Stimulated activated CD8-positive, alpha-beta memory T cell treated with anti-CD3 and anti-CD28 coated beads, Interleukin-15, amount 100 ng/mL, for 4 hours (primary cell): ENCODE measurements around the gene GRM4.

Experiments
- DNase-seq, 2 donors: peaks; one replicate each; pipeline ENCODE4 v3.0.0-alpha.2; 2020; ENCODE audit warnings: low read depth in 2 of 2

GRM4 gene

DNA sequence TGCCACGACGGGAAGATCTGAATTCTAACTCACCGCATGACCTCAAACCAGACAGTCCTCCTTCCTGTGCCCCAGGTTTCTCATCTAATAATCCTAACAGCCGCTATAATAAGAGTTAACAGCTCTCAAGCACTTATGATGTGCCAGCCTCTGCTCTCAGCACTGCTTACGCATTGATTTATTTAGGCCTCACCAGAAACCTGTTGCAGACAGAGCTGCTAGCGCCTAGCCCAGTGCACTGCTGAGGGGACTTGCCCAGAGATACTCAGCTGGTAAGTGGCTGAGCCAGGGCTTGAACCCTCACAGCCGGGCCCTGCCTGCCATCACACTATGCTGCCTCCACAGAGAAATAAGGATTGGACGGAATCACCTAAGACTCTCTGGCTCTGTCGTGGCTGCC is 37.7 kb downstream of the GRM4 start:
- DNase-seq: no peak

DNA sequence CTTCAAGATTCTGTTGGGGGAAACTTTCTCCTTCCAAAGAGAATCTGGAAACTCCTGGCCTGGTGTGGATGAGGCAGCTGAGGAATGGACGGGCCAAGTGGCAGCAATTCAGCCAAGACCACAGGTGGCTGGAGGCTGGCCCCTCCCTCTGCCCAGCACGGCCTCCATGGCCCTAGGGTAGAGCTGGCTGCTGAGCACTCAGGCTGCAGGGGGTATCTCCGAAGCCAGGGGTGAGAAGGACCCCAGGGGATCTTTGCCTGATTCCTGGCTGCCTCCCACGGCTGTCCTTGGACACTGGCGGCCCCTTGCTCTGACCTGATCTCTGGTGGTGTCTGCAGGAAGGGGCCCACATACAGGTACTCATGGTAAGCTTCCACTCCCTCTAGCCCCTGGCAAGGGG is 39.0 kb downstream of the GRM4 start:
- DNase-seq: no peak

DNA sequence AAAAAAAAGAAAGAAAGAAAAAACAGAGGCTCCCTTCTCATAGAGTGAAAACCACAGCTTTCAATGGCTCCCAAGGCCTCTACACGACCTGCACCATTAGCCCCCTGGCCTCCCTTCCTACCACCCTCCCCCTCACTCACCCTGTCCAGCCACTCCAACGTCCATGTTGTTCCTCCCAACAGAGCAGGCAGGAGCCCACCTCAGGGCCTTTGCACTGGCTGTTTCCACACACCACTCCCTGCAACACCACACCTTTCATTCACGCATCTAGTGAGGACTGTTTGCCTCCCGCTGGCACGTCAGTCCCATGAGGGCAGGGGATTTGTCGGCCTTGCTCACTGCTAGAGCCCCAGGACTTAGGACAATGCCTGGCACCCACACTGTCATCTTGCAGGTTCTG is 39.5 kb downstream of the GRM4 start:
- no peak for DNase-seq

DNA sequence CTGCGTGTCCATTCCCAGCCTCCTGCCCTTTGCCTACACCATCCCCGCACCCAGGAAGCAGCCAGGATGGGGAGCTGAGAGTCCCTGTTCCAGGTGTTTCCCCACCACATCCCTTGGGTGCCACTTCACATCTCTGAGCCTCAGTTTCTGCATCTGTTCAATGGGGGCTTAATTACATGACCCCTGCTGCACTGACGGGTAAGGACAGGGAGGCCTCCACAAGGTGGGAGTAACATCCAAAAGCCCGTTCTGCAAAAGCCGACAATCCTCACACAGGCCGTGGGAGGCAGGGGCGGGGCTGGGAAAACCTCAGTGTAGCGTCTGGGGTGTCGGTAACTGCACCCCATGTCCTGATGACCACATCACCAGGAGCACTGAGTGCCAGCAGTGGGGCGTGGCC is 41.3 kb downstream of the GRM4 start:
- no peak for DNase-seq

DNA sequence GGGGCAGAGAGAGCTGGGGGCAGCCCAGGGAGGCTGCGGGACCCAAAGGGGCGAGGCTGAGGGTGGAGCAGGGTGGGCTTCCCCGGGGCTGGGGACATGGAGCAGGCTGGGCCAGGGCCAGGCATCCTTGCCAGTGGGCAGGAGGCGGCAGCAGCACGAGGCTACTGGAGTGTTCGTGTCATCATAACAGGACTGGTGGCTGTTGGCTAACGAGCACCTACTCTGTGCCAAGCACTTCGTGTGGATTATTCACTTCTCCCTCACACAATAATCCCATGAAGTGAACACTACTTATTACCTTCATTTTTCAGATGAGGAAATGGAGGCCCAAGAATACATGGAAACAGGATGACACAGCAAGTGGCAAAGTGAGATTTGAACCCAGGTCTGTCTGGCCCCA is 41.7 kb downstream of the GRM4 start:
- no peak for DNase-seq

DNA sequence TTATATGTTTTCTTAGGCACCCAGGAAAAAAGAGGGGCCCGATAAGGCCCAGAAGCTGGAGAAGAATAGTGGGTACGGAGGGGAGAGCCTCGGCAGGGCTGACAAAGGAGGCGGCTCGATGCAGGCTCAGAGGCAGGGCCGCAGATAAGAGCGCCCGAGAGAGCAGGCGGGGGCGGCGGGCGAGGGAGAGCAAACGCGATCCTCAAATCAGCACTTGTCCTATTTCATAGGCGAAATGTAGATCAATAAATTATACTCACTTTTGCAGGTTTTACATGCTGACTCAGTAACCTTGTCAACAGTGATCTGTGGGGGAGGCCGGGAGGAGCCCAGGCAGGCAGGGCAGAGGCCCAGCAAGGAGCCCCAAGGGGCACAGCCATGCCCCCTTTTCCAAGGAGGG is 42.6 kb downstream of the GRM4 start:
- no peak for DNase-seq

DNA sequence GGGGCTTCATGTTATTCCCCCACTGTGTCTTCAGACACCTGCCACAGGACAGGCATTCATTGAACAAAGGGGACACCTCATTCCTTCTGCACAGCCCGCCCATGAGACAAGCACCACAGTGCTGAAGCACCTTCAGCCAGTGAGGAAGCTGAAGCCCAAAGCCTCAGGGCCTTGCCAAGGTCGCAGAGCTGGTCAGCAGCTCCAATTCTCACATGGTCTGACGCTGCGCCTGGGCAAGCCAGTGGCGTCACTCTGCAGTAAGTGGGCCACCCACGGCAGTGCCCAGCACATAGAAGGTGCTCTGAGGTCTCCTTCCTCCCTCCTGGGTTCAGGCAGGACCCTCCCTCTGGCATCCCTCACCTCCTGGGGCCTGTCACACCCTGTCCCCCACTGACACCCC is 43.2 kb downstream of the GRM4 start:
- no peak for DNase-seq

DNA sequence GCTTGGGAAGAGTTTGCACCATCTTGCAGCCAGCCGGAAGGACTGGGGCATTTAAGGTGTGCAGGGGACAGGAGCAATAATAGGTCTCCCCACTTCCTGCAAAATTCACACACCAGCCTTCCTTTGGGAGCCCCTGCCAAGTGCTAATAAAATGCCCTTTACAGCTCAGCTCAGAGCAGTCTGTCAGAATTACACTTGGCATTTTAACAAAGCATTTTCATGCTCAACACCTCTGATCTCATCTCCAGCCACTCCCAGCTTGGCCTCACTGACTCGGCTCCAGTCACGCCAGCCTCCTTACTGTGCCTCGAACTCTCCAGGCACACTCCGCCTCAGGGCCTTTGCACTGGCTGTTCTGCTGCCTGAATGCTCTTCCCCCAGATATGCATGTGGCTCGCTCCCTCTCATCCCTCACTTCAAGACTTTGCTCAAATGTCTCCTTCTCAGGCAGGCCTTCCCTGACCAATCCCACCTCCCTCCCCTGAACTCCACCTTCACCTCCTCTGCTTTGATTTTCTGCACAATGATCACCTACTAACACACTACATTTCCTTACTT is 43.7 kb downstream of the GRM4 start:
- DNase-seq: no peak

DNA sequence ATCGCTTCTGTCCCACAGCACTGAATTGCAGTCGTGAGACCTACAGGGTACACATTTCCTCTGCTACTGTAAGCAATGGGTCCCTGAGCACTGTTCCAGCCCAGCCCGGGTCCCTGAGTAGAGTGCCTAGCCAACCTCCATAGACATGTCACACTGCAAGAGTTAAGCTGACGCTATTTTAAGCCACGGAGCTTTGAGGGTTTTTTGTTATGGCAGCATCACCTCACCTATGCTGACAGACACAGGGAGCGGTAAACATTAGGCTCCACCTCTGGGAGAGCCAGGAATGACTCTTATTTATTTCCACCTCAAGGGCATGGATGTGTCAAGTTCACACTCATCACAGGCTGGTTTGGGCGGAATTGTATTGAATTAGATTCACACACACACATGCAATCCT is 45.1 kb downstream of the GRM4 start:
- DNase-seq: no peak

DNA sequence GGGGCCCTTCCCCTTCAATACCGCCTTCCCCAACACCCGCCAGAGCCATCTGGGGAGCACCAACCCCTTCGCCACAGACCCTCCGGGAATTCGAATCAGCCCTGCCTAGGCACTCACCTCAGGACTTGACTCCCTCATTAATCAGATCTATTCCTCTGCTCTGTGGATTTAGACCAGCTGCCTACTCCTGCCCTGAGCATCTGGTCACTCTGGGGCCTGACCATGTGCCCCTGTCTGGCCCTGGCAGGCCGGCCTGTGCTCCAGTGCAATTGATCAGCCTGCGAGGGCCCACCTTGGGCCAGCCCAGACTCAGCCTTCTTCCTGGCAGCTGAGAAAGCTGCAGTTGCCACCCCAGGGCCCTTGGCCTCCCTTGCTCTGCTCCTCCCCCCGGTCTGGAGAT is 46.0 kb downstream of the GRM4 start:
- no peak for DNase-seq

DNA sequence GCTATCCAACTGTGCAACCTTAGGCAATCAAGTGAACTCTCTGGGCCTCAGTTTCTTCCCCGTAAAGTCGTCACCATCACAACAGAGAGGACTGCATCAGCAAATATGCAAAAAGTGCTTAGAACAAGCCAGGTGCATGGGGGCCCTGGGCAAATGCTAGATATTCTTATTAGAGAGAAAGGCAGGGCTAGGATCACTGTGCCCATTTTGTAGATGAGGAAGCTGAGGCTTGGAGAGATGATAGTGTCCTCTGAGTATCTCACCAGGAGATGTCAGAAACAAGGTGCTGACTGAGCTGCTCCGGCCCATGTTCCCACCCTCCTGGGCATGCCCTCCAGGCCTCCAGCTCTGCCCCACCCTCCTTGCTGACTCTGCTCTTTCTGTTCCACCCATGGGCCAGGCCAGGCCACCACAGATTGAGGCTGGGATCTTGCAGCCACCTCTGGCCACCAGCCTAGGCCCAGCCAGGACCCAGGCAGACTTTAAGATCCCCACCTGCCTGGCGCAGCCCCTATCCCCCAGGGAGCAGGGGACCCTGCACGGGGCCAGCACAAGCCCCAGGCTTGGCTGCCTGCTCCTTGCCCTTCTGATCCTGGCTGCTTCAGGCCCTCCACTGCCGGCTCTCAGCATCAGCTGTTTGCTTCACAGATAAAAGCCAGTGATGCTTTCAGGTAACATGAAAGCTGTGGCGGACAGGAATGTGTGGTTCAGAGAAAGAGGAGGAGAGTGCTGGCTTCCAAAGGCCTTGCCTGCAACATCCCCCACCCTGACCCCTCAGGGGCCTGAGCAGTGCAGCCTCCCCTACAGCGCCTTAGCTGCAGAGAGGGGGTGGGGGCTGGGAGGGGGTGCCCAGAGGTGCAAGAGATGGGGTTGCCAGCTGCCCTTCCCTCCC is 47.6 kb downstream of the GRM4 start:
- DNase-seq: no peak

DNA sequence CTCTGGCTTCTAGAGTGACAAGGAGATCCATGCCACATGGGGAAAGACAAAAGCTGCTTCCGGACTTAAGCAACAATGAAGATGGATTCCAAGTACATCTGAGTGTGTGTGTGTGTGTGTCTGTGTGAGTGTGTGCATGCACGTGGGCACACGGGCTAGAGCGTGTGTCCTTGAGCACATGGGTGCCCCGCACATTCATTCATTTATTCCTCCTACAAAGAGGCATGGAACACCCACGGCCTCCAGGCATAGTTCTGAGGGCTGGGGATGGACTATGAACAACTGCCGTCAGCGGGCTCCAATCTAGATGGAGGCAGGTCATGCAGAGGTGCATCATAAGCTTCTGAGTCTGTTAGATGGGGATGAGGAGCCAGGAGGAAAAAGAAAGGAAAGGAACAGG is 49.1 kb downstream of the GRM4 start:
- no peak for DNase-seq

DNA sequence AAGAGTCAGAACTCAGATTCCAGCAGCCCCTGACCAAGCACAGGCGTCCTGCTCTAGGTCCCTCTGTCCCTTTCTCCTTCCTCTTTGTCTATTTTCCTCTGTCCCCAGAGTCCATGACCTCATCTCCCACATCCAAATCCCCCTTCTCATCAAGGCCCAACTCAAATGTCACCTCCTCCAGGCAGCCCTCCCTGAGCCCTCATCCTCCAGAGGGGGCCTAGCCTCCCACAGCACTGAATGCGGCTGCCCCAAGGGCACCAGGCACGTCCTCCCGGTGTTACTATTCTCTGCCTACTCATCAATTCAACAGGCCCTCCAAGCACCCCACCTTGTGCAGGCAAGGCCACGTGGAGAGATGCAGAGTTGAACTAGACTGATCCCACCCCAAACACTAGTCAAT is 49.7 kb downstream of the GRM4 start:
- DNase-seq: no peak

DNA sequence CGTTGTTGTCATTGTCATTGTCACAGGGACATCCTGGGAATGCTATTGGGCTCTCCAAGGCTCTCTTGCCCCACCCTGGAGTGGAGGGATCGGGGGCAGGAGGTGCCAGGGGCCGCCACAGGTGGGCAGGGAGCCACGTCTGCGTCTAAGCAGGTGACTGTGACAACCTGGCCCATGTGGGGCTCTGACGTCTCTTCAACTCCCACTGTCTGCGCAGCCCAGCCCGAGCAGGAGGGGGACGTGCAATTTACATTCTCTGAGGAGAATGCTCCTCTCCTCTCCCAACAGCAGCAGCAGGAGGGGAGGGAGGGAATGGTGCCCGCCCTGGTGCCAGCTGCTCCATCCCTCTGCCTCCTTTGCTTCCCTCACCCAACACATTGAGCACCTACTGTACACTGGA is 50.1 kb downstream of the GRM4 start:
- no peak for DNase-seq

DNA sequence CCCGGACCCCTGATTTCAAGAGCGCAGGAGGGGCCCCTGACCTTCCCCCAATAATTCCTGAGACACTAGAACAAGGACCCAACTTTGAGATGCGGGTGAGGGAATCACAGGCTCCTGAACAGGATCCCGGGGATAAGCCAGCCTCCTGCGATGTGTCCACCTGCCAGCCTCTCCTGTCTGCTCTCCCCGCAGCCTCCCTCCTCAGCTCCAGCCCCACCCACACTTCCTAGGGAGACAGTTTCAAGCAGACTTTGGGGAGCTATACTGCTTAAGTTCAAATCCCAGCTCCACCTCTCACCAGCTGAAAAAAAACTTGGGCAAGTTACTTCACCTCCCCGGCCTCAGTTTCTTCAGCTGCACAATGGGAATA is 50.8 kb downstream of the GRM4 start:
- DNase-seq: no peak

DNA sequence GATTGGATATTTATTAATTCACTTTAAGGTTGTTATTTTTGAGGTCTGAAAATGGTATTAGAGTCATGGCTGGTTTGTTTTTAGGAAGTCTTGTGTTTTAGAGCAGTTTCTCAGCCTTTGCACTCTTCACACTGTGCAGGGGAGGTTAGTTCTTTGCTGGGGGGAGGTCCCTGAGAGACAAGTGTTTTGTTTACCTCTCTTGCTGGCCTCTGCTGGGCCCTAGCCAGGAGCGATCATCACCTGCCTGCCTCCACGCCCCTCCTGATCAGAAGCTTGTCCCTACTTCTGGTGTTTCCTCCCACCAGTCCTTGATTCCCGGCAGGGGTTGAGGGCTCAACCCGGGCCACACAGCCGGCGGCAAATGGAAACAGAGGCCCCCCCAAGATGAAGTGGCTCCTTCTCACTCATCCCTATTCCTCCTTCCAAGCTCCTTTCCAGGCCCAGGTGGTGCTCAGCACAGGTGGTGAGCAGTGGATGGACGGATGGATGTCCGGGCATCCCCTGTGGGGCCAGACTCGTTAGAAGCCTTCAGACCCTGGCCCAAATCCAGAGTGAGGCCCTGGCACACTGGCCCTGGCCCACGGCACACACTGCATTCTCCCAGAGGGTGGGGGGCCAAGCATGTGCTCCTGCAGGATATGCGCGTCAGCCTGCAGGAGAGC is 51.3 kb downstream of the GRM4 start:
- no peak for DNase-seq

DNA sequence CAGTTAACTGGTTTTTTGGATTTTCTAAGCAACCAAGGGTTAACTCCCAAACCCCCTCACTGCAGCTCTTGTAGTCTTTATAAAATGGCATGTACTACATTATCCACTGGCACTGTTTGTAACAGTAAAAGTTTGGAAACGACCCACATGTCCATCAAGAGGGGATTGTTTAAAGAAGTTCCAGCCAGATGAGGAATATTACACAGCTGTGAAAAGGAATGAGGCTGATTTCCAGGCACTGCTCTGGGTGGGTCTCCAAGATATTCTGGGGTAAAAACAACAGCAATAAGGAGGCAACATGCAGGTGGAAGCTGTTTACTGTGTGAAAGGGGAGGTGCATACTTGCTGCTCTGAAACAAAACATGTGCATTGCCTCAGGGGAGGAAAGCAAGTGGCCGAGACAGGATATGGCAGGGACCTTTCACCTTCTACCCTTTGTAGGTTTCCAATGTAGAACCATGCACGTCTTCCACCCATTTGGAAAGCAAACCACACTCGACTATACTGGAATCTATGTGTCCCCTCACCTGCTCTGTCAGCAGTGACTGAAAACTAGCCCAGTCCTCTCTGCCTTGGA is 51.9 kb downstream of the GRM4 start:
- no peak for DNase-seq

DNA sequence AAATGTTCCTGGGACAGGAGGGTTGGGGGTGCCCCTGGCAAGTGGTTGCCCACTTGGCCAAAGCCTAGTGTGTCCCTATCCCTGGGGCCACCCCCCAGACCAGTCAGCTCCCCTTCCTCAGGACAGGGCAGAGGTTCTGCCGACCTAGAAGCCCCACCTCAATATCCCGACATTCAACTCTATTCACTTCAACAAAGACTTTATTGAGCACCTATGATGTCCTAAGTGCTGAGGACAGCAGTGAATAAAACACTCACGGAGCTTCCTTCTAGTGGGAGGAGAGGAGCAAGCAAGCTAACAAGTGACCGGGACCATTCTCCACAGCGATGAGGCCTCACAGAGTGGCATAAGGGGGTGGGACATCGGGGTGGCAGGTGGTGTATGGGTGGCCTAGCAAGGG is 52.7 kb downstream of the GRM4 start:
- no peak for DNase-seq

DNA sequence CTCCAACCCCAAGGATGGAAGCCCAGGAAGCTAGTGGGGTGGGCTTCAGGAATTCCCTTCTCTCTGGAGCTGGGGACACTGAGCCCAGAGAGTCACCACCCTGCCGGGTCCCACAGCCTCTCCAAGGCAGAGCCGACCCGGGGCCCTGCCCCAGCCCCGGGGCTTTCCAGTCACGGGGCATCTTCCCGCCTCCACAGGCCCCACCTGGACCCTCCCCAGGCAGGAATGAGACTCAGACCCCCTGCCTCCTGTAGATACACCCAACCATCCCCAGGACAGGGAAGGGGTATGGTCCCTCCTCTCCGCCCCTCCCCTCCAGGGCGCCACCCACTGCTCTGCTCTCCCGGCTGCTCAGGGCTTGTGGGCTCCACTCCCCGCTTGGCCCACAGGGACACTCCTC is 53.3 kb downstream of the GRM4 start:
- no peak for DNase-seq

DNA sequence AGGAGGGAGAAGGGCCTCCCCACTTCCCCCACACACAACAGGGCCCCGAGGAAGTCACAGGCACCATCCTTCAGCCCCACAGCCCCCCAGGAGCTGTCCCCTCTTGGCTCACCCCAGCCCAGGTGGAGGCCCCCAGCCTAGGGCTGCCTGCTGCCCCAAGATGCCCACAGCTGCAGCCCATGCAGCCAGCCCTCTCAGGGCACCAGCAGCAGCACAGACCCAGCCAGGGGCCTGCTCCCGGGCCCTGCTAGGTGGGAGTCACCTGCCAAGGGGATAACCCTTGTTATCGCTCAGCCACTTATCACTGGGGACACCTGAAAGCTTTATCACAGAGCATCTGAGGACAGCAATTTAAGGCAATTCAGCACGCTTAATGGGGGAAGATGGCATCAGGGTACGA is 55.0 kb downstream of the GRM4 start:
- DNase-seq: no peak

DNA sequence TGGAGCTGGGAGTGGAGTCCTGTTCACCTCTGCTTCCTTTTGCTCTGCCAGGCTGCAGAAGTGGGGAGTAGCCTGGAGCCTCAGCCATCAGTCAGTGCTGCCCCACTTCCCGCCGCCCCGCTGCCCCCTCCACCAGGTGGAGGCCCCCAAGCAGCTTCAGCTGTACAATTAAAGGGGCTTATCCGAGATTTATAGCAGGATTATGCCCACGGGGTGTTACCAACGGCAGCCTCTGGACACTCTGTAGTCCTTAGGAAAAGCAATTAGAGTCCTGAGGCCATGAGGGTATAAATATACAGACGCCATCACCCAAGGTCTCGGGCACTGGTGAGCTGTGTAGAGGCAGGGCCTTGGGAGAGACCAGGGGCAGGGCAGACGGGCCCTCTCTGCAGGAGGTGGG is 55.4 kb downstream of the GRM4 start:
- DNase-seq: no peak

DNA sequence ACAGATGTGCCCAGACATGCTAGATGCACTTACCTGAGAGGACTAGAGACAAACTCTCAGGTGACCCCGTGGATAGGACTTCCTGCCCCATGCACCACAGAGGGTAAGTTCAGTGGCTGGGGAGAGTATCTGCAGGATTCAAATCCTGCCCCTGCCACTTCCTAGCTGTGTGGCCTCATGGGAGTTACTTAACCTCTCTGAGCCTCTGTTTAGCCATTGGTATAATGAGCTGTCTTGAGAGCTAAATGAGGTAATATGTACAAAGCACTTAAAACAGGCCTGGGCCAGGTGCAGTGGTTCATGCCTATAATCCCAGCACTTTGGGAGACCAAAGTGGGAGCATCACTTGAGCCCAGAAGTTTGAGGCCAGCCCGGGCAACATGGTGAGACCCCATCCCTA is 59.3 kb downstream of the GRM4 start:
- DNase-seq: no peak
